Muscle layer of duodenum (tissue), 2 donors: ENCODE results near the gene OSBPL2.

Experiments used
- H3K27ac ChIP-seq: one replicate; pipeline ENCODE4 v1.7.0; 2013; ENCODE audit warnings: mild to moderate bottlenecking, low read length
- H3K27me3 ChIP-seq: one replicate; pipeline ENCODE4 v1.7.0; 2013; ENCODE audit warnings: low read depth, mild to moderate bottlenecking, control low read depth, low read length
- H3K36me3 ChIP-seq, 2 donors: one replicate each; pipeline ENCODE4 v1.7.0; 2013; ENCODE audit warnings: low read length in 2 of 2, control low read depth in 1 of 2, mild to moderate bottlenecking in 1 of 2; ENCODE audit not compliant: insufficient read depth in 2 of 2, control insufficient read depth in 1 of 2
- H3K4me1 ChIP-seq, 2 donors: one replicate each; pipeline ENCODE4 v1.7.0; 2013; ENCODE audit warnings: low read length in 2 of 2, mild to moderate bottlenecking in 2 of 2, control low read depth in 1 of 2, moderate library complexity in 1 of 2; ENCODE audit not compliant: insufficient read depth in 2 of 2, control insufficient read depth in 1 of 2
- H3K4me3 ChIP-seq, 2 donors: one replicate each; pipeline ENCODE4 v1.7.0; 2013; ENCODE audit warnings: low read length in 2 of 2, low read depth in 1 of 2, mild to moderate bottlenecking in 1 of 2
- H3K9me3 ChIP-seq, 2 donors: one replicate each; pipeline ENCODE4 v1.7.0; 2013; ENCODE audit warnings: low read length in 2 of 2, control low read depth in 1 of 2, mild to moderate bottlenecking in 1 of 2; ENCODE audit not compliant: control insufficient read depth in 1 of 2
- donor health status: healthy.

The OSBPL2 gene

GRCh38 chr20:62328684-62329388 lies 90.5 kb downstream of the OSBPL2 start:
- H3K4me3 ChIP-seq = no peak overlapping the region
- peaks cover 3 to 94% of the 10 kb centered on the region in 2 donors for H3K36me3 ChIP-seq
- no peaks in the 10 kb centered on the region for H3K27me3 ChIP-seq
- H3K9me3 ChIP-seq = no peaks in the 10 kb centered on the region
- no peaks in the 10 kb centered on the region for H3K4me1 ChIP-seq
- no peak overlapping the region for H3K27ac ChIP-seq

GRCh38 chr20:62329389-62330377 lies 91.4 kb downstream of the OSBPL2 start:
- no peaks in the 10 kb centered on the region for H3K27me3 ChIP-seq
- no peak overlapping the region for H3K27ac ChIP-seq
- H3K4me1 ChIP-seq = no peaks in the 10 kb centered on the region
- no peaks in the 10 kb centered on the region for H3K9me3 ChIP-seq
- H3K36me3 ChIP-seq = peaks cover 1 to 94% of the 10 kb centered on the region in 2 donors
- no peak overlapping the region for H3K4me3 ChIP-seq

GRCh38 chr20:62330576-62331317 lies 92.4 kb downstream of the OSBPL2 start:
- H3K36me3 ChIP-seq = peaks cover 0 to 95% of the 10 kb centered on the region in 2 donors
- H3K27ac ChIP-seq = no peak overlapping the region

GRCh38 chr20:62331347-62331746 lies 93.0 kb downstream of the OSBPL2 start:
- H3K27ac ChIP-seq = no peak overlapping the region
- no peak overlapping the region for H3K4me3 ChIP-seq
- peaks cover 0 to 94% of the 10 kb centered on the region in 2 donors for H3K36me3 ChIP-seq
- H3K9me3 ChIP-seq = no peaks in the 10 kb centered on the region
- H3K4me1 ChIP-seq = no peaks in the 10 kb centered on the region
- H3K27me3 ChIP-seq = no peaks in the 10 kb centered on the region

More at GRCh38 chr20:62330576-62331317, 92.4 kb downstream of the OSBPL2 start:
- Histone ChIP-seq H3K4me3 (no peak overlapping the region), H3K4me1 (no peaks in the 10 kb centered on the region), H3K27me3 (no peaks in the 10 kb centered on the region), H3K9me3 (no peaks in the 10 kb centered on the region)

- no peaks in the 10 kb centered on the region for H3K4me1 ChIP-seq
- H3K27me3 ChIP-seq = no peaks in the 10 kb centered on the region
- H3K4me3 ChIP-seq = no peak overlapping the region
- no peak overlapping the region for H3K27ac ChIP-seq
- no peaks in the 10 kb centered on the region for H3K9me3 ChIP-seq
- H3K36me3 ChIP-seq = peaks cover 7 to 94% of the 10 kb centered on the region in 2 donors
Measured at GRCh38 chr20:62332421-62332820, 94.1 kb downstream of the OSBPL2 start.

- Histone ChIP-seq H3K27me3 (no peaks in the 10 kb centered on the region), H3K36me3 (peaks cover 12 to 94% of the 10 kb centered on the region in 2 donors), H3K4me1 (no peaks in the 10 kb centered on the region), H3K9me3 (no peaks in the 10 kb centered on the region), H3K4me3 (no peak overlapping the region), H3K27ac (no peak overlapping the region)
Measured at GRCh38 chr20:62332989-62333819, 94.9 kb downstream of the OSBPL2 start.

- H3K27me3 ChIP-seq = no peaks in the 10 kb centered on the region
- no peak overlapping the region for H3K4me3 ChIP-seq
- H3K9me3 ChIP-seq = no peaks in the 10 kb centered on the region
- H3K36me3 ChIP-seq = peaks cover 12 to 91% of the 10 kb centered on the region in 2 donors
- H3K4me1 ChIP-seq = no peaks in the 10 kb centered on the region
- no peak overlapping the region for H3K27ac ChIP-seq
Measured at GRCh38 chr20:62333820-62334595, 95.7 kb downstream of the OSBPL2 start.

- Histone ChIP-seq H3K27me3 (no peaks in the 10 kb centered on the region), H3K4me3 (no peak overlapping the region), H3K9me3 (no peaks in the 10 kb centered on the region), H3K4me1 (no peaks in the 10 kb centered on the region), H3K27ac (no peak overlapping the region), H3K36me3 (peaks cover 15 to 87% of the 10 kb centered on the region in 2 donors)
Measured at GRCh38 chr20:62334881-62335280, 96.6 kb downstream of the OSBPL2 start.

- Histone ChIP-seq H3K36me3 (peaks cover 17 to 85% of the 10 kb centered on the region in 2 donors), H3K27ac (no peak overlapping the region), H3K27me3 (no peaks in the 10 kb centered on the region), H3K4me1 (no peaks in the 10 kb centered on the region), H3K9me3 (no peaks in the 10 kb centered on the region), H3K4me3 (no peak overlapping the region)
Measured at GRCh38 chr20:62335532-62335931, 97.2 kb downstream of the OSBPL2 start.

- peaks cover 17 to 82% of the 10 kb centered on the region in 2 donors for H3K36me3 ChIP-seq
Measured at GRCh38 chr20:62336329-62336728, 98.0 kb downstream of the OSBPL2 start.

More at GRCh38 chr20:62336329-62336728, 98.0 kb downstream of the OSBPL2 start:
- no peaks in the 10 kb centered on the region for H3K27me3 ChIP-seq
- H3K4me1 ChIP-seq = no peaks in the 10 kb centered on the region
- no peaks in the 10 kb centered on the region for H3K9me3 ChIP-seq
- no peak overlapping the region for H3K27ac ChIP-seq
- no peak overlapping the region for H3K4me3 ChIP-seq
